ENCODE measurements around the gene CBFB. TPM values are rescaled to one million over a fixed set of nuclear protein-coding genes. Genes with fewer than 3 reads are reported as not detected.
A peak's percentile ranks its signal among the peaks of the same experiment; 100 is the strongest.

The CBFB gene
- total and polyA plus RNA-seq, 2 of the 13 experiments (the other 11 are each of a cell fraction or from before 2014, with no cell fraction given) = 22.1 to 70.8 TPM

- TF ChIP-seq FOSL2 (CRISPR knock-in tag; IDR thresholded peaks at IDR 0.05) (peak; percentile 79), ZNF784 (CRISPR knock-in tag; IDR thresholded peaks at IDR 0.05; ENCODE audit: borderline replicate concordance) (peak; percentile 65; the same call in 1 of the 2 replicates), ZNF274 (CRISPR knock-in tag; IDR thresholded peaks at IDR 0.05) (0 out of 2 replicates have a peak, but pooled peaks have one; percentile 66), ZEB1 (IDR thresholded peaks at IDR 0.05; ENCODE audit: insufficient replicate concordance, low read depth) (peak; percentile 88), HIVEP1 (CRISPR knock-in tag; IDR thresholded peaks at IDR 0.05) (0 out of 2 replicates have a peak, but pooled peaks have one; percentile 40), MATR3 (CRISPR knock-in tag; IDR thresholded peaks at IDR 0.05) (no peak), NFIB (CRISPR knock-in tag; IDR thresholded peaks at IDR 0.05; ENCODE audit: borderline replicate concordance) (no peak), TOPORS (CRISPR knock-in tag; IDR thresholded peaks at IDR 0.05) (peak; percentile 71; the same call in 1 of the 2 replicates), ZSCAN31 (CRISPR knock-in tag; IDR thresholded peaks at IDR 0.05; ENCODE audit: low read depth) (peak; percentile 70; the same call in 1 of the 2 replicates), ZNF574 (CRISPR knock-in tag; IDR thresholded peaks at IDR 0.05) (peak; percentile 49), ZNF331 (CRISPR knock-in tag; IDR thresholded peaks at IDR 0.05) (peak; percentile 79), ZNF775 (CRISPR knock-in tag; IDR thresholded peaks at IDR 0.05; ENCODE audit: borderline replicate concordance) (no peak), POLR2AphosphoS5 (IDR thresholded peaks at IDR 0.05; ENCODE audit: low read depth, low read length) (no peak)
- TF ChIP-seq, protein P1, sequence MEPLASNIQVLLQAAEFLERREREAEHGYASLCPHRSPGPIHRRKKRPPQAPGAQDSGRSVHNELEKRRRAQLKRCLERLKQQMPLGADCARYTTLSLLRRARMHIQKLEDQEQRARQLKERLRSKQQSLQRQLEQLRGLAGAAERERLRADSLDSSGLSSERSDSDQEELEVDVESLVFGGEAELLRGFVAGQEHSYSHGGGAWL (CRISPR knock-in tag; IDR thresholded peaks at IDR 0.05) = no peak
- TF ChIP-seq, protein P2, sequence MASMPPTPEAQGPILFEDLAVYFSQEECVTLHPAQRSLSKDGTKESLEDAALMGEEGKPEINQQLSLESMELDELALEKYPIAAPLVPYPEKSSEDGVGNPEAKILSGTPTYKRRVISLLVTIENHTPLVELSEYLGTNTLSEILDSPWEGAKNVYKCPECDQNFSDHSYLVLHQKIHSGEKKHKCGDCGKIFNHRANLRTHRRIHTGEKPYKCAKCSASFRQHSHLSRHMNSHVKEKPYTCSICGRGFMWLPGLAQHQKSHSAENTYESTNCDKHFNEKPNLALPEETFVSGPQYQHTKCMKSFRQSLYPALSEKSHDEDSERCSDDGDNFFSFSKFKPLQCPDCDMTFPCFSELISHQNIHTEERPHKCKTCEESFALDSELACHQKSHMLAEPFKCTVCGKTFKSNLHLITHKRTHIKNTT (CRISPR knock-in tag; IDR thresholded peaks at IDR 0.05) = no peak
- TF ChIP-seq, protein P3, sequence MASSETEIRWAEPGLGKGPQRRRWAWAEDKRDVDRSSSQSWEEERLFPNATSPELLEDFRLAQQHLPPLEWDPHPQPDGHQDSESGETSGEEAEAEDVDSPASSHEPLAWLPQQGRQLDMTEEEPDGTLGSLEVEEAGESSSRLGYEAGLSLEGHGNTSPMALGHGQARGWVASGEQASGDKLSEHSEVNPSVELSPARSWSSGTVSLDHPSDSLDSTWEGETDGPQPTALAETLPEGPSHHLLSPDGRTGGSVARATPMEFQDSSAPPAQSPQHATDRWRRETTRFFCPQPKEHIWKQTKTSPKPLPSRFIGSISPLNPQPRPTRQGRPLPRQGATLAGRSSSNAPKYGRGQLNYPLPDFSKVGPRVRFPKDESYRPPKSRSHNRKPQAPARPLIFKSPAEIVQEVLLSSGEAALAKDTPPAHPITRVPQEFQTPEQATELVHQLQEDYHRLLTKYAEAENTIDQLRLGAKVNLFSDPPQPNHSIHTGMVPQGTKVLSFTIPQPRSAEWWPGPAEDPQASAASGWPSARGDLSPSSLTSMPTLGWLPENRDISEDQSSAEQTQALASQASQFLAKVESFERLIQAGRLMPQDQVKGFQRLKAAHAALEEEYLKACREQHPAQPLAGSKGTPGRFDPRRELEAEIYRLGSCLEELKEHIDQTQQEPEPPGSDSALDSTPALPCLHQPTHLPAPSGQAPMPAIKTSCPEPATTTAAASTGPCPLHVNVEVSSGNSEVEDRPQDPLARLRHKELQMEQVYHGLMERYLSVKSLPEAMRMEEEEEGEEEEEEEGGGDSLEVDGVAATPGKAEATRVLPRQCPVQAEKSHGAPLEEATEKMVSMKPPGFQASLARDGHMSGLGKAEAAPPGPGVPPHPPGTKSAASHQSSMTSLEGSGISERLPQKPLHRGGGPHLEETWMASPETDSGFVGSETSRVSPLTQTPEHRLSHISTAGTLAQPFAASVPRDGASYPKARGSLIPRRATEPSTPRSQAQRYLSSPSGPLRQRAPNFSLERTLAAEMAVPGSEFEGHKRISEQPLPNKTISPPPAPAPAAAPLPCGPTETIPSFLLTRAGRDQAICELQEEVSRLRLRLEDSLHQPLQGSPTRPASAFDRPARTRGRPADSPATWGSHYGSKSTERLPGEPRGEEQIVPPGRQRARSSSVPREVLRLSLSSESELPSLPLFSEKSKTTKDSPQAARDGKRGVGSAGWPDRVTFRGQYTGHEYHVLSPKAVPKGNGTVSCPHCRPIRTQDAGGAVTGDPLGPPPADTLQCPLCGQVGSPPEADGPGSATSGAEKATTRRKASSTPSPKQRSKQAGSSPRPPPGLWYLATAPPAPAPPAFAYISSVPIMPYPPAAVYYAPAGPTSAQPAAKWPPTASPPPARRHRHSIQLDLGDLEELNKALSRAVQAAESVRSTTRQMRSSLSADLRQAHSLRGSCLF (CRISPR knock-in tag; IDR thresholded peaks at IDR 0.05; ENCODE audit: borderline replicate concordance) = no peak
- TF ChIP-seq, protein P4, sequence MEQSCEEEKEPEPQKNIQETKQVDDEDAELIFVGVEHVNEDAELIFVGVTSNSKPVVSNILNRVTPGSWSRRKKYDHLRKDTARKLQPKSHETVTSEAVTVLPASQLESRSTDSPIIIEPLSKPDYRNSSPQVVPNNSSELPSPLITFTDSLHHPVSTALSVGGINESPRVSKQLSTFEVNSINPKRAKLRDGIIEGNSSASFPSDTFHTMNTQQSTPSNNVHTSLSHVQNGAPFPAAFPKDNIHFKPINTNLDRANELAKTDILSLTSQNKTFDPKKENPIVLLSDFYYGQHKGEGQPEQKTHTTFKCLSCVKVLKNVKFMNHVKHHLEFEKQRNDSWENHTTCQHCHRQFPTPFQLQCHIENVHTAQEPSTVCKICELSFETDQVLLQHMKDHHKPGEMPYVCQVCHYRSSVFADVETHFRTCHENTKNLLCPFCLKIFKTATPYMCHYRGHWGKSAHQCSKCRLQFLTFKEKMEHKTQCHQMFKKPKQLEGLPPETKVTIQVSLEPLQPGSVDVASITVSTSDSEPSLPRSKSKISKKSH (CRISPR knock-in tag; IDR thresholded peaks at IDR 0.05; ENCODE audit: borderline replicate concordance) = peak; percentile 54; the same call in 1 of the 2 replicates
Observed at GRCh38 chr16:67017810-67018488, 11.0 kb upstream of the CBFB start (continued).
